Gastrocnemius medialis (tissue), 4 donors: Measurements from ENCODE around the gene SETDB1. TPM values are rescaled to one million over a fixed set of nuclear protein-coding genes. Genes with fewer than 3 reads are reported as not detected.

Experiments used
- ATAC-seq, 2 donors: fragments of 150-250 bp; one replicate each; pipeline ENCODE4 v1.9.1; 2016
- DNase-seq, 2 donors: peaks; one replicate each; pipeline ENCODE4 v3.0.0-alpha.2; 2019
- H3K27ac ChIP-seq, 4 donors: fragments of 200-600 bp; sonication (generic); 1 replicate in 1 of 4; 2 replicates in 3 of 4; pipeline ENCODE4 v1.5.1; 2016 to 2018; ENCODE audit warnings: mild to moderate bottlenecking in 2 of 4, moderate library complexity in 1 of 4
- H3K27me3 ChIP-seq, 3 donors: fragments of 200-600 bp; sonication (generic) in 2 of 3; 1 replicate in 1 of 3; 2 replicates in 2 of 3; pipeline versions ENCODE4 v1.5.1 to v1.6.0; 2016 to 2019; ENCODE audit warnings: mild to moderate bottlenecking in 1 of 3, moderate library complexity in 1 of 3
- H3K36me3 ChIP-seq, 2 donors: fragments of 200-600 bp; sonication (generic) in 1 of 2; one replicate each; pipeline ENCODE4 v1.5.1; 2017 to 2018
- H3K4me1 ChIP-seq, 2 donors: fragments of 200-600 bp; sonication (generic) in 1 of 2; one replicate each; pipeline ENCODE4 v1.5.1; 2016 to 2017; ENCODE audit warnings: mild to moderate bottlenecking in 2 of 2
- H3K4me3 ChIP-seq, 4 donors: fragments of 200-600 bp; sonication (generic) in 3 of 4; 1 replicate in 1 of 4; 2 replicates in 3 of 4; pipeline ENCODE4 v1.5.1; 2016 to 2019; ENCODE audit warnings: mild to moderate bottlenecking in 2 of 4
- H3K9me3 ChIP-seq, 3 donors: fragments of 200-600 bp; sonication (generic) in 2 of 3; 1 replicate in 1 of 3; 2 replicates in 2 of 3; pipeline ENCODE4 v1.5.1; 2016 to 2019
- POLR2A ChIP-seq, 2 donors: fragments of 450-650 bp; IDR thresholded peaks; one replicate each; pipeline ENCODE4 v1.6.1; 2017; ENCODE audit warnings: antibody characterized with exemption in 2 of 2, mild to moderate bottlenecking in 2 of 2, moderate library complexity in 2 of 2
- in situ Hi-C, 4 donors: fragments of 200-750 bp; cut with MboI; loops; one replicate each; pipeline versions ENCODE4 v1.15.0 to v1.8.0; 2017; ENCODE audit warnings: low sequenced_read_pairs in 4 of 4
- intact Hi-C: fragments of 100-400 bp; cut with DNase I; formaldehyde crosslinking; loops from one replicate; pipeline ENCODE4 v1.15.1; 2023; ENCODE audit warnings: low total_unique reads
- total RNA-seq, 4 donors: library from RNA; depleted of rRNA; stranded (reverse); fragments of >200 nt; gene quantifications; one replicate each; pipeline versions ENCODE4 v1.1.0 to v1.2.3, GENCODE V29; 2016
- TF ChIP-seq, protein P1 (sequence below), 5 experiments: fragments of 450-650 bp in 3 of 5; fragments of 200-600 bp in 2 of 5; sonication (generic) in 2 of 5; IDR thresholded peaks in 4 of 5; conservative IDR thresholded peaks in 1 of 5; 1 replicate in 4 of 5; 2 replicates in 1 of 5; pipeline ENCODE4 v1.5.1; 2016 to 2019; ENCODE audit warnings: antibody characterized with exemption in 5 of 5, mild to moderate bottlenecking in 3 of 5, moderate library complexity in 3 of 5

Gene SETDB1
- total RNA-seq, 4 donors from 2014 or later, result 13.7 to 20.8 (median 17.3) TPM

GRCh38 chr1:150979092-150980056, 53.2 kb downstream of the SETDB1 start:
- intact Hi-C loops (loop anchor here (1.0 to 5.0 kb wide), 4 partner anchors 16 to 352 kb away; partner anchors contain the start of genes ARNT, ENSA and GOLPH3L), in situ Hi-C loops (no loop called here)
- no peaks in the 10 kb centered on the region for H3K9me3 ChIP-seq
- H3K4me3 ChIP-seq, result peak overlapping the region in 1 of 4 donors; percentile 19
- H3K36me3 ChIP-seq, result no peaks in the 10 kb centered on the region
- ATAC-seq (peak; percentile 45 to 55), DNase-seq (peak; percentile 65 to 84)
- no peaks in the 10 kb centered on the region for H3K27me3 ChIP-seq
- no peak for TF ChIP-seq POLR2A (IDR thresholded peaks at IDR 0.05)
- TF ChIP-seq, protein P1, sequence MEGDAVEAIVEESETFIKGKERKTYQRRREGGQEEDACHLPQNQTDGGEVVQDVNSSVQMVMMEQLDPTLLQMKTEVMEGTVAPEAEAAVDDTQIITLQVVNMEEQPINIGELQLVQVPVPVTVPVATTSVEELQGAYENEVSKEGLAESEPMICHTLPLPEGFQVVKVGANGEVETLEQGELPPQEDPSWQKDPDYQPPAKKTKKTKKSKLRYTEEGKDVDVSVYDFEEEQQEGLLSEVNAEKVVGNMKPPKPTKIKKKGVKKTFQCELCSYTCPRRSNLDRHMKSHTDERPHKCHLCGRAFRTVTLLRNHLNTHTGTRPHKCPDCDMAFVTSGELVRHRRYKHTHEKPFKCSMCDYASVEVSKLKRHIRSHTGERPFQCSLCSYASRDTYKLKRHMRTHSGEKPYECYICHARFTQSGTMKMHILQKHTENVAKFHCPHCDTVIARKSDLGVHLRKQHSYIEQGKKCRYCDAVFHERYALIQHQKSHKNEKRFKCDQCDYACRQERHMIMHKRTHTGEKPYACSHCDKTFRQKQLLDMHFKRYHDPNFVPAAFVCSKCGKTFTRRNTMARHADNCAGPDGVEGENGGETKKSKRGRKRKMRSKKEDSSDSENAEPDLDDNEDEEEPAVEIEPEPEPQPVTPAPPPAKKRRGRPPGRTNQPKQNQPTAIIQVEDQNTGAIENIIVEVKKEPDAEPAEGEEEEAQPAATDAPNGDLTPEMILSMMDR (IDR thresholded peaks at IDR 0.05 in 4 of 5, conservative IDR thresholded peaks at IDR 0.05 in 1 of 5), result peak; percentile 96 to 99 (median 98)
- peaks cover 18 to 20% of the 10 kb centered on the region in 2 donors for H3K4me1 ChIP-seq
- H3K27ac ChIP-seq, result peak overlapping the region; percentile 40 to 86 (median 47)

GRCh38 chr1:150981177-150981804, 55.1 kb downstream of the SETDB1 start:
- H3K27ac ChIP-seq, result no peak overlapping the region
- H3K4me1 ChIP-seq, result peaks cover 16 to 18% of the 10 kb centered on the region in 2 donors
- H3K27me3 ChIP-seq, result no peaks in the 10 kb centered on the region
- H3K36me3 ChIP-seq, result no peaks in the 10 kb centered on the region
- TF ChIP-seq POLR2A (IDR thresholded peaks at IDR 0.05), result no peak
- ATAC-seq, result no peak
- intact Hi-C loops (no loop called here), in situ Hi-C loops (no loop called here)
- H3K4me3 ChIP-seq, result no peak overlapping the region
- no peak for DNase-seq
- no peaks in the 10 kb centered on the region for H3K9me3 ChIP-seq

DNA sequence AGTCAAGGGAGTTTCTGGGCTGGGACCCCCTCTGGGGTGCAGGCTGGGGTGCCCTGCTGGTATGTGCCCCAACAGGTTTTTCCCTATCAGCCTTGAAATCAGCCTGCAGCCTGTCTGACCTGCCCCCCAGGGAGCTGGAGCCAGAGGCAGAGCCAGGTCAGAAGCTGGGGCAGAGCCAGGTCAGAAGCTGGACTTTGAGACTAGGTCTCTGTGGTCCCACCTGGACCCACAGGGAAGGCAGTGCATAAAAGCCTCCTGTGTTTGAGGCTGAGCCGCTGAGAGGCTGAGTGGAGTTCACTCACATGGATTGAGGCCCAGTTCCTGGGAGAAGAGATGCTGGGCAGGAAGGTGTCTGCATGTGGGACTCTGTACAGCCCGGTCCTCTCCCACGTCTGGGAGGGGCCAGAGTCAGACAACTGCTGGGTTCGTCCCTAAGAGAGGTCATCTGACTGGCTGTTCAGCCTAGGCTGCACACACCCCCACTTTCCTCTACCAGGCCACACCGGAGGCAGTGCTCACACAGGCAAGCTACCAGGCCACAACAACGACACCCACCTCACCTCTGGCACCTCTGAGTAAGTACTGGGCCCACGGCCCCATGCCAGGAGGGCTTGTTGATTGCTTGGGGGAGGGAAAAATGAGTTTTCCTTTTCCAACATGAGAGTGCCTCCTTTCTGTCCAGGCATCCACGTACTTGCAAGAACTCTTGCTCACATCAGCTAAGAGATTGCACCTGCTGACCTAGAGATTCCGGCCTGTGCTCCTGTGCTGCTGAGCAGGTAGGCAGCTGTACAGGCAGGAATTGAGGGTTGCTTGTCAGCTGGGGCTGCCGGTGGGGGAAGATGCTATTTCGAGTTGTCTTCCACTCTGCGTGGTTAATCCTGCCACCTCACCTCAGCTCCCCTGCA, 55.9 kb downstream of the SETDB1 start, which contains the start of gene ANXA9:
Gene ANXA9, plus strand, starts transcription at position 488 of the 908 bp plus-strand sequence. CDS start 814 bp downstream, outside the sequence.
- intact Hi-C loops (no loop called here), in situ Hi-C loops (no loop called here)
- no peak for DNase-seq
- no peak for ATAC-seq
- Histone ChIP-seq H3K4me1 (peaks cover 13 to 15% of the 10 kb centered on the region in 2 donors), H3K36me3 (no peaks in the 10 kb centered on the region), H3K4me3 (no peak within 1 kb of the TSS), H3K27ac (no peak within 1 kb of the TSS), H3K9me3 (no peaks in the 10 kb centered on the region), H3K27me3 (no peaks in the 10 kb centered on the region)
- TF ChIP-seq, protein P1 (IDR thresholded peaks at IDR 0.05 in 4 of 5, conservative IDR thresholded peaks at IDR 0.05 in 1 of 5), result no peak
- TF ChIP-seq POLR2A (IDR thresholded peaks at IDR 0.05), result no peak

GRCh38 chr1:150985179-150985825, 59.1 kb downstream of the SETDB1 start:
- intact Hi-C loops, result no loop called here
- no peak for DNase-seq
- in situ Hi-C loops, result no loop called here
- Histone ChIP-seq H3K4me1 (no peaks in the 10 kb centered on the region), H3K4me3 (no peak overlapping the region), H3K9me3 (no peaks in the 10 kb centered on the region), H3K27me3 (no peaks in the 10 kb centered on the region), H3K27ac (no peak overlapping the region), H3K36me3 (no peaks in the 10 kb centered on the region)
- TF ChIP-seq, protein P1 (IDR thresholded peaks at IDR 0.05 in 4 of 5, conservative IDR thresholded peaks at IDR 0.05 in 1 of 5), result no peak
- no peak for TF ChIP-seq POLR2A (IDR thresholded peaks at IDR 0.05)
- no peak for ATAC-seq
